PFSK-1 (cell line): ENCODE results near the gene PROM1.

Experiments used
- POLR2AphosphoS5 ChIP-seq: IDR thresholded peaks from 2 replicates; pipeline ENCODE4 v1.6.1; 2012; ENCODE audit warnings: low read depth, mild to moderate bottlenecking, control low read depth, low read length, moderate library complexity
- SIN3A ChIP-seq: IDR thresholded peaks from 2 replicates; pipeline ENCODE4 v1.6.1; 2012; ENCODE audit warnings: mild to moderate bottlenecking, low read length, moderate library complexity, borderline replicate concordance; ENCODE audit not compliant: insufficient read depth
- TAF1 ChIP-seq: IDR thresholded peaks from 2 replicates; pipeline ENCODE4 v1.6.1; 2012; ENCODE audit warnings: low read length, control low read depth, borderline replicate concordance; ENCODE audit not compliant: insufficient read depth
- TF ChIP-seq, protein P1 (sequence below), 2 experiments: IDR thresholded peaks; 2 replicates each; pipeline versions ENCODE4 v1.6.1 to v1.8.0; 2011 to 2012; ENCODE audit warnings: low read depth in 2 of 2, low read length in 2 of 2, control low read depth in 1 of 2, inconsistent platforms in 1 of 2, mild to moderate bottlenecking in 1 of 2, moderate library complexity in 1 of 2; ENCODE audit not compliant: insufficient read depth in 1 of 2

GRCh38 chr4:16088601-16089000, 4.8 kb upstream of the PROM1 start:
- no peak for TF ChIP-seq TAF1
- no peak for TF ChIP-seq POLR2AphosphoS5
- TF ChIP-seq, protein P1, sequence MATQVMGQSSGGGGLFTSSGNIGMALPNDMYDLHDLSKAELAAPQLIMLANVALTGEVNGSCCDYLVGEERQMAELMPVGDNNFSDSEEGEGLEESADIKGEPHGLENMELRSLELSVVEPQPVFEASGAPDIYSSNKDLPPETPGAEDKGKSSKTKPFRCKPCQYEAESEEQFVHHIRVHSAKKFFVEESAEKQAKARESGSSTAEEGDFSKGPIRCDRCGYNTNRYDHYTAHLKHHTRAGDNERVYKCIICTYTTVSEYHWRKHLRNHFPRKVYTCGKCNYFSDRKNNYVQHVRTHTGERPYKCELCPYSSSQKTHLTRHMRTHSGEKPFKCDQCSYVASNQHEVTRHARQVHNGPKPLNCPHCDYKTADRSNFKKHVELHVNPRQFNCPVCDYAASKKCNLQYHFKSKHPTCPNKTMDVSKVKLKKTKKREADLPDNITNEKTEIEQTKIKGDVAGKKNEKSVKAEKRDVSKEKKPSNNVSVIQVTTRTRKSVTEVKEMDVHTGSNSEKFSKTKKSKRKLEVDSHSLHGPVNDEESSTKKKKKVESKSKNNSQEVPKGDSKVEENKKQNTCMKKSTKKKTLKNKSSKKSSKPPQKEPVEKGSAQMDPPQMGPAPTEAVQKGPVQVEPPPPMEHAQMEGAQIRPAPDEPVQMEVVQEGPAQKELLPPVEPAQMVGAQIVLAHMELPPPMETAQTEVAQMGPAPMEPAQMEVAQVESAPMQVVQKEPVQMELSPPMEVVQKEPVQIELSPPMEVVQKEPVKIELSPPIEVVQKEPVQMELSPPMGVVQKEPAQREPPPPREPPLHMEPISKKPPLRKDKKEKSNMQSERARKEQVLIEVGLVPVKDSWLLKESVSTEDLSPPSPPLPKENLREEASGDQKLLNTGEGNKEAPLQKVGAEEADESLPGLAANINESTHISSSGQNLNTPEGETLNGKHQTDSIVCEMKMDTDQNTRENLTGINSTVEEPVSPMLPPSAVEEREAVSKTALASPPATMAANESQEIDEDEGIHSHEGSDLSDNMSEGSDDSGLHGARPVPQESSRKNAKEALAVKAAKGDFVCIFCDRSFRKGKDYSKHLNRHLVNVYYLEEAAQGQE (IDR thresholded peaks at IDR 0.05; ENCODE audit: insufficient read depth in 1 of 2, low read depth in 2 of 2, low read length in 2 of 2), result no peak
- no peak for TF ChIP-seq SIN3A
